Measurements from ENCODE around the gene YEATS2.
"Not testable (repeated sequence)": the region's sequence is repeated elsewhere in the genome, so short reads cannot be mapped to it uniquely, and the experiment has no call there.

YEATS2 gene

GRCh38 chr3:183697610-183698317, at the start of gene YEATS2:
YEATS2 (plus strand) TSS chr3:183697797; CDS start chr3:183715163, 17,366 bp downstream.
- DNase-seq: peak; percentile 55 to 82

DNA sequence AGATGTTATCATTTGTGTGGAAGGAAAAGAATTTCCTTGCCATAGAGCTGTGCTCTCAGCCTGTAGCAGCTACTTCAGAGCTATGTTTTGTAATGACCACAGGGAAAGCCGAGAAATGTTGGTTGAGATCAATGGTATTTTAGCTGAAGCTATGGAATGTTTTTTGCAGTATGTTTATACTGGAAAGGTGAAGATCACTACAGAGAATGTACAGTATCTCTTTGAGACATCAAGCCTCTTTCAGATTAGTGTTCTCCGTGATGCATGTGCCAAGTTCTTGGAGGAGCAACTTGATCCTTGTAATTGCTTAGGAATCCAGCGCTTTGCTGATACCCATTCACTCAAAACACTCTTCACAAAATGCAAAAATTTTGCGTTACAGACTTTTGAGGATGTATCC, 47.0 kb upstream of the YEATS2 start:
- no peak for DNase-seq

GRCh38 chr3:183653209-183654064, 44.2 kb upstream of the YEATS2 start:
- DNase-seq: no peak

- no peak for DNase-seq
These were observed 42.9 kb upstream of the YEATS2 start for GRCh38 chr3:183654727-183655126.

GRCh38 chr3:183662099-183662498, 35.5 kb upstream of the YEATS2 start:
- DNase-seq: no peak

DNA sequence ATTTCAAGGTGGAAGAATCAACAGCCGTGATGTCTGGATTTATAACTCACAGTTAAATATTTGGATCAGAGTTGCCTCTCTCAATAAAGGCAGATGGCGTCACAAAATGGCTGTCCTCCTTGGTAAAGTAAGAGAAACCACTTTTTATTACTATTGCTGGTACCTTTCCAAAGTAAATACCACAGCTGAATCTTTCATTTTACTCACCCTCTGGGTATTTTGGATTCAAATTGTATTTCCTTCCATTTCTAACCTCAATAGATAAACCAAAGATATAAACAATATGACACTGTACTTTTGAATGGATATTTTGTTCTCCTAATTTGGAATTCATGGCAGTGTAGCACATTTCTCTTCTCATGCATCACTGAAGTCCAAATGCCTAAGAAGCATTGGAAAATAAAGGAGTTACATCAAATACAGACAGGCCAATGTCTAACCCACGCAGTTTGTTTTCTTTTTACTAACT, 32.6 kb upstream of the YEATS2 start:
- DNase-seq: no peak

GRCh38 chr3:183680061-183680460, 17.5 kb upstream of the YEATS2 start:
- no peak for DNase-seq

DNA sequence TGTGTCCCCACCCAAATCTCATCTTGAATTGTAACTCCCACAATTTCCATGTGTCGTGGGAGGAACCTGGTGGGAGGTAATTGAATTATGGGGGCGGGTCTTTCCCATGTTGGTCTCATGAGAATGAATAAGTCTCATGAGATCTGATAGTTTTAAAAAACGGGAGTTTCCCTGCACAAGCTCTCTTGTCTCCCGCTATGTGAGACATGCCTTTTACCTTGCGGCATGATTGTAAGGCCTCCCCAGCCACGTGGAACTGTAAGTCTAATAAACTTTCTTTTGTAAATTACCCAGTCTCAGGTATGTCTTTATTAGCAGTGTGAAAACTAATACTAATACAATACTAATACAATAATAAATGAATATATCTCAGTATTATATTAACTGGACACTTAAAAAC, 9.9 kb upstream of the YEATS2 start:
- DNase-seq: no peak

DNA sequence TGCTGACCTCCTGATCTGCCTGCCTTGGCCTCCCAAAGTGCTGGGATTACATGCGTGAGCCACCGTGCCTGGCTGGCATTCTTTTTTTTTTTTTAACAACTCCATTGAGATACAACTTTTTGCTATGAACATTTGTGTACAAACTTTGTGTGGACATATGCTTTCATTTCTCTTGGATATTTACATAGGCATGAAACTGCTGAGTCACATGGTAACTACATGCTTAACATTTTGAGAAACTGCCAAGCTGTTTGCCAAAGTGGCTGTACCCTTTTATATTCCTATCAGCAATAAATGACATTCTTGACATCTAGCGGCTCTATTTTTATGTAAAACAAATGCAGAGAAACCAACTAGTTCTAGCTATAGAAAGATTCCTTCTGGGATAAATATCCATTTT, 8.7 kb upstream of the YEATS2 start:
- DNase-seq: no peak

DNA sequence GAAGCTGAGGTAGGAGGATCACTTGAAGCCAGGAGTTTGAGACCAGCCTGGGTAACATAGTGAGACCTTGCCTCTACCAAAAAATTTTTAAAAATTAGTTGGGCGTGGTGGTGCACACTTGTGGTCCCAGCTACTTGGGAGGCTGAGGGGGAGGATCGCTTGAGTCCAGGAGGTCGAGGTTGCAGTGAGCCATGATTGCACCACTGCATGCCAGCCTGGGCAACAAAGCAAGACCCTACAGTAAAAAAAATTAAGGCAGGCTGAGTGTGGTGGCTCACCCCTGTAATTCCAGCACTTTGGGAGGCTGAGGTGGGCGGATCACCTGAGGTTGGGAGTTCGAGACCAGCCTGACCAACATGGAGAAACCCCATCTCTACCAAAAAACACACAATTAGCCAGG, 8.0 kb upstream of the YEATS2 start:
- not testable (repeated sequence) for DNase-seq

GRCh38 chr3:183690402-183690995, 7.1 kb upstream of the YEATS2 start:
- DNase-seq: no peak

- no peak for DNase-seq
These were observed 5.2 kb upstream of the YEATS2 start for GRCh38 chr3:183692436-183692835.

GRCh38 chr3:183695569-183696364, 1.8 kb upstream of the YEATS2 start:
- DNase-seq: no peak

GRCh38 chr3:183697123-183697609, 431 bp upstream of the YEATS2 start:
- DNase-seq: no peak

- peak in 1 of 2 experiments; percentile 60 for DNase-seq
These were observed 738 bp downstream of the YEATS2 start for GRCh38 chr3:183698318-183698751.

GRCh38 chr3:183698756-183699155, 1.2 kb downstream of the YEATS2 start:
- peak; percentile 26 to 44 for DNase-seq

DNA sequence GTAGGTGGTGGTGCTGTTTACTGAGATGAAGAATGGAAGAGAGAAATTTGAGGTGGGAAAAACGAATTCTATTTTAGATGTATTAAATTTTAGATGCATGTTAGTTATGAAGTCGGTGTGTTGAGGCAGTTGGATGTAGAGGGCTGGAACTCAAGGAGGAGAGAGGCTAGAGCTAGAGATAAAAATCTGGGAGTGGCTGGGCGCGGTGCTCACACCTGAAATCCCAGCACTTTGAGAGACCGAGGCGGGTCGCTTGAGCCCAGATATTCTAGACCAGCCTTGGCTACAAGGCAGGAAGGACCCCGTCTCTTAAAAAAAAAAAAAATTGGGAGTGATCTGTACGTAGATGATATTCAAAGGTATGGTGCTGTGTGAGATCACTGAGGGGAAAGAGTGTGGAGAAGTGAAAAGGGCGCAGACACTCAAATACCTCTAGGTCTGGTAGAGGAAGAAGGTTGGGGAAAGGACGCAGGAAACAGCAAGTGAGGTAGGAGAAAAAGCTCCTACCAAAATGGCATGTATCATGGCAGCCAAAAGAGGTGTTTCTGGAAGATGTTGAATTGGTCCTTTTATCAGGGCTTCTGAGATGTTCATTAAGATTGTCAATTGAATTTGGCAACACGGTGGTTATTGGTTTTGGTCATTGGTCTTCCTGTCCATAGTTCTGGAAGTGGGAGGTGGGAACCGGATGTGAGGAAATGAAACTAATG, 1.8 kb downstream of the YEATS2 start:
- DNase-seq: peak in 1 of 2 experiments; percentile 31

GRCh38 chr3:183701744-183702143, 4.1 kb downstream of the YEATS2 start:
- DNase-seq: no peak

GRCh38 chr3:183703892-183704291, 6.3 kb downstream of the YEATS2 start:
- DNase-seq: not testable (repeated sequence)

DNA sequence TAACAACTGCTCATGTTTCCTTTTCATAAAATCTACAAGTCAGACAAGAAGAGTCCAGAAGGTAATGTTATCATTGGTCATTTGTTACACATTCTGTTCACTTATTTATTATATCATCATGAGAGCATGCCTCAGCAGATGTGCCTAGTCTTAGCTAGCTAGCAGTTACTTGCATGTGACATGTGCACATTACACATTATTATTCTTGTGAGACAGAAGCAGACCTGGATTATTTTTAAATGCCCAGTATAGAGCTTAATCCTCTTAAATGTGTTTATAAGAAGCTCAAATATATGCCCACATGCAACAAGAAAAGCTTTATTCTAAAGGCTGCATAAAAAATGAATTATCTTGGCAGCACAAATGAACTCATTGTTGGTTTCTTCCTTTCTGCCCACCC, 12.6 kb downstream of the YEATS2 start:
- peak; percentile 87 to 98 for DNase-seq

DNA sequence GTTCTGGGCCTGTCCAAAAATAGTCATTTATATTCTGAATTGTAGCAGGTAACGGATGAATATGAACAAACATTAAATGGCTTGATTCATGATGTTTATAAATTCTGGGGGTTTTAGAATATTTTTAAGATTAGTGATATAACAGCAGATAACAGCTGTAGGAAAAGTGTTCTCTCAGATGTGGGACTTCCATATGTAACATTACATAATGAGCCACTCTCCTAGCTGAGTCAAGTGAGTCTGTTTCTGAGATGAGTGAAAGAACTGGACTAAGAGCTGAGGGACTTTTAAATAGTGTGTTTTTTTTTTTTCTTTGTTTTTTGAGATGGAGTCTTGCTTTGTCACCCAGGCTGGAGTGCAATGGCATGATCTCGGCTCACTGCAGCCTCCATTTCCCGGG, 13.9 kb downstream of the YEATS2 start:
- DNase-seq: peak in 1 of 2 experiments; percentile 39

DNA sequence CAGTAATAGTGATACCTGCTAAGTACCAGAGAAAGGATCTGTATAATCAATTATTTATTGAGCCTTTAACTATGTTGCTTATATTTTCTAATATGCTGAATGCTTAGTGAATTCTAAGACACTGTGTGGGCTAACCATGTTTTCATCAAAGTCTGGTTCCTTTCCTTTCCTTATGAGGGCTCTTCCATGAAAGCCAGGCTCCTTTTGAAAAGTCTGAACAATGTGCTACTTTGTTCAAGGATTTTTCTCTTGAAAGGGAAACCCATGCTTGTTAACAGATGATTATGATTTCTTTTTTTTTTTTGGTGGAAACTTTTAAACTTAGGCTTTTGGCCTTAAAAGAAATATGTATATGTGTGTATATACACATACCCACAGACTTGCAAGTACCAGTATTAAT, 17.0 kb downstream of the YEATS2 start:
- no peak for DNase-seq
